Stimulated activated CD8-positive, alpha-beta memory T cell treated with anti-CD3 and anti-CD28 coated beads, Interleukin-12 subunit alpha, Interleukin-12 subunit beta, amount 100 ng/mL, for 1 hour (primary cell): ENCODE results near the gene SNRPA1.

ENCODE experiments used
- DNase-seq: peaks from one replicate; pipeline ENCODE4 v3.0.0-alpha.2; 2020; ENCODE audit warnings: low read depth

The SNRPA1 gene

DNA sequence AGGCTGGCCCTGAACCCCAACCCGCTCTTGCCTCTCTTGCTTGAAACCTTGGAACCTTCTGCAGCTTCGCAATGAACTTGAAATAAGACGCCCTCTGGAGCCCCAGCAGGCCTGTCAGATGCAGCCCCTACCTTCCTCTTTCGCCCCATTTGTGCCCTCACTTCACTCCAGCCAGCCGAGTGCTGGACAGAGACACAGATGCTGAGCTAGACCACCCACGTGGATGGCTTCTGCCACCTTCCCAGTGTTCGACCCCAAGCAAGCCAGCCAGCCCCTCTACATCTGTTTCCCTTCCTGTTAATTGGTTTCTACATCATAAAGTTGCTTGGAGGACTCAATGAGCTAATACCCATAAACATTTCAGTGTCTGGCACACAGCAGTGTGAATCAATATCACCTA, 23.8 kb upstream of the SNRPA1 start:
- DNase-seq = no peak

DNA sequence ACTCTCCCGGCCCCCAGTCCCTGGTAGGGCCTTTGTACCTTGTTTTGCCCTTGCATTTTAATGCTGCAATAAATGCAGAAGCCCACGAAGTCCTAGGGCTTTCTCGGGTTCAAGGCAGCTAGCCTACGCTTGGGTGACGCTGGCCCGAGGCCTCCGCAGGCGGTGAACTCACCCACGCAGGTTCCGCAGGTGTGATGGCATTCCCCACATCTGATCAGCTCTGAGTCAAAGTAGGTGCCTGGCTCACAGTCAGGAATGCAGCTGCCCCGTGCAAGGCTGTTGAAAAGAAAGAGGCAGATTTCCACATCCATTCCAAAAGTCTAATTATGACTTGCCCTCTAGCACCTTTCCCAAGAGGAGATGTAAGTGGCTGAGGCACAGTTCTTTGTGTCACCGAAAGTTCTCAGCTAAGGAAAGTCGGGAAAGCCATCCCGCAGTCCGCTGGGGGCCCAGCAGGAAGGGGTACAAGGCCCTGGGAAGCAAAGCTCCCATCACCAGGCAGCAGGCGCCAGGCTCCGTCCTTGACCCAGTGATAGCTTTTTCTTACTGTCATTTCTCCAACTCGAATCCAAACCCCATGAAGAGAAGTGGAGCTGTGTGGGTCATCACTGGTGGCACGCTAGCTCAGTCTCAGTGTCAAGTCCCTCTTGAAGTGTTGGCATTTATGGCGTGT, 23.2 kb upstream of the SNRPA1 start:
- no peak for DNase-seq

DNA sequence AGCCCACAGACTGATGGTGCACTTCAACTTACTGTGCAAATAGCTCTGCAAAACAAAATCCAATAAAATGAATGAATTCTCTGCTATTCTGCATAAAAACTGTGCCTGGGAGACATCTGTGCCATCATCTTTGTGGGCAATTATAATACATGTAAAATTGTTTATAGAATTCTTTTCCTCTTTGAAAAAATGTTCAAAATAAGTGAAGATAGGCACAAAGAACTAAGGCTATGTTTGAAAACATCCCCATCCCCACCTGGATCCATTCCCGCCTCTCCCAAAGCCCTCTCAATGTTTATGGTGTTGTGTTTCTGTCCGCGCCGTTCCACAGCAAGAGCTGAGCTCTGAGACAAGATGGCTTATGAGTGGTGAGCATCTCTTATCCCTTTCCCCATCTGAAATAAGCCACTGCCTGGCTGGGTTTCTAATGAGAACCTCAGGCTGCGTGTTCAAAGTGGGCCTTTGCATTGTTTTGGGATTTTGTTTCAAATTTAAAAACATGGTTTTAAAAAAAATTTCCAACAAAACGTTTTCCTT, 22.4 kb upstream of the SNRPA1 start:
- no peak for DNase-seq

DNA sequence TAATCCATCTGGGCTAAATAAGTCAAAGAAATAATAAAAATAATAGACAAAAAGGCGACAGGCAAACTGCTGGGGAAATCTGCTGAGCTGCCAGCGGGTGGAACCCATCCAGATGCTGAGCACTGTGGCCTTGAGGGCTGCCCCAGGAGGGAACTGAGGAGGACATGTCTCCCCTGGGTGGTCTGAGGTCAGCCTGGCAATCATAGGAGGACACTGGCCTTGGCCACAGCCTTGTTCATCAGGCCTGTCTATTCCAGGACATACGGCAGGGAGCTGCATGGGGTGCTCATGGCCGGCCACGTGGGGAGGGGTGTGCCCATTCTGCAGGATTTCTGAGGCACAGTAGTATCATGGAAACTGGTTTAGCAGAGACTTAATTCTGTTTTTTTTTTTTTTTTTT, 21.5 kb upstream of the SNRPA1 start:
- no peak for DNase-seq

DNA sequence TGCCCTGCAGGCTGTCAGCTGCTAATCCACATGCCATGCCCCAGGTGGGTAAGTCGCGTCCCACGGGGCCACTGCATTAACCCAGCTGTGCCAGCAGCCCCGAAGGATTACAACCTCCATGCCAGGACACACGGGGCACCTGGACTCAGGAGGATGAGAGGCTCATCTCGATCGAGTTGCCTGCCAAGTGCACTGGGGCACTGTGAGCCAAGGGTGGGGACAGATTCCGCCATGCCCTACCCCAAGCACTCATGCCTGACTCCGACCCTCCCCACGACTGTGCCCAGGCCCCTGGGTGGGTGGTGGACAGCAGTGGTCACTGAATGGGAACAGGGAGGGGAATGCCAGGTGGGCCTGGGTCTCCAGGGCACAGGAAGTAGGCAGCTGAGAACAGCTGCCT, 20.7 kb upstream of the SNRPA1 start:
- DNase-seq = no peak

DNA sequence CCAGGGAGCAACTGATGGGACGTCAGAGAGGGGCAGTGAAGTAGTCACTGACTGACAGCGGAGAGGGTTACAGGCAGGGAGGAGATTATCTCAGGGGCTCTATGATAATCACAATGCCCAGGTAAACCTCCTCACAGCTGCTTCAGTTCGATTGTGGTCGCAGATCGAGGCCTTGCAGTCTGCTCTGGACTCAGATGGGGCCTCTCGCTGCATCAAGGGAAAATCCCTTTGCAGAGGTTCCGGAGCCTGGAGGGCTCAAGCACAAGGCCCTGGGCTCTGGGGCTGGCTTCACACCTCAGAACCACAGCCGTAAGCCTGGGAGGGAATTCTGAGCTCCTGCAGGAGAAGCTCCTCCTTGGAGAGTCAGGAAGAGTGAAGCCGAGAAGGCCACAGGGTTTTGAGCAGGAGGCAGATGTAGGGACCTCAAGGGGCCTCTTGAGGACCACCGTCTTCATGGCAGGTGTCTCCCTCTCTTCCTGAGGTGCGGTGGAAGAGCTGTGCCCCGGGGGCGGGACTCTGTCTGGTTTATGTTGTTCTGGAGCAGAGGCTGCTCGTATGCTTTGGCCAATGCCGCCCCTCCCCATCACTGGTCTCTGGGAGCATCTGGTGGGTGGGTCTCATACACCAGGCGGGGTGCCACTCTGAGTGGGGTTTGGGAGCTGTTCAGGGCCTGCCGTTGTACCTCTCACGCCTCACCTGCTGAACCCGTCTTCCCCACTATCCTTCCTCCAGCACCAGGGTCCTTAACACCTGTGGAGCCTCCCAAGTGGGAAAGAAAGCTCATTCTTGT, 19.5 kb upstream of the SNRPA1 start:
- DNase-seq = no peak

DNA sequence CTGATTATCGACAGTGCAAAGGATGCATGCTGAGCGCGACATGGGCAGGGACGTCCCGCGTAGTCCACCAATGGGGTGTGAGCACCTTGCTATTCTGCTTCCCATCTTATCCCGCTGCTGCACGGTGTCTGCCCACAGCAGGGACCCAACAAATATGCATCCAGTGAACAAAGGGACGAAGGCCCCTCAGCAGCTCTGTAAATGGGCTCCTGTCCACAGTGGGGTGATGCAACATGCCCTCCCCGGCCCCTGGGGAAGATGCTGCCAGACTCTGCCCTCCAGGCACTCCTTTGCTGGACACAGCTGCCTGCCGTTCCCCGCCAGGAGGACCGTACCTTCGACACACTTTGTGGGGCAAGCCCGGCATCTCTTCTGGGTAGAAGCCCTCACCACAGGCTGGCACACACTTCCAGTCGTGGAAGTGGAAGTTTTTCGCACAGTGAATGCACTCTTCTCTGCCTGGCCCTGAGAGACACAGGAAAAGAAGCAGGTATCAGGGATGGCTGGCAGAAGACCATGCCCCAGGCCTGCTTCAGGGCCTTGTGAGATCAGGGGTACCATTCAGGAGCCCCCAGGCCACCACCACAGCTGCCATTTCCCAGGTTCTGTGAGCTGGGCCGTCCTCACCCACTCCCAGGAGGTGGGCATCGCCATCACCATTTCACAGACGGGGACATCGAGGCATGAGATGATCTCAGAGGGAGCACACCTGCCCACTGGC, 18.2 kb upstream of the SNRPA1 start:
- no peak for DNase-seq

DNA sequence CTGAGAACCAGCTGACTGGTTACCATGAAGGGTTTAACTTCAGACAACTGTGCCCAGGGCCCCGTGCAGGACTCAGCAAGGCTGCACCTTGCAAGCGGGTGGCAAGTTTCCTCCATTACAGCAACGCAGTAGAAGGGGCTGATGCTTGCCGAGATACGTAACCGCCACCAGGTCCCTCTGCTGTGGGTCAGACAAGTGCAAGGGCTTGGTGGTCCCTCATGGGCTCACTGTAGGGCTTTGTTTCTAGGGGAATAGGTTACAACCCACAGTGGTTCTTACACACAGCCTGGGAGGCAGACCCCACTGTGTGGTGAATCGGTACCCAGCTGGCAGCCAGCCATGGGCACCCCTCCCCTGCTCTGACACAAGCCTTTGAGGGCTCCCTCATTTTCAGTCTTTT, 15.5 kb upstream of the SNRPA1 start:
- no peak for DNase-seq

DNA sequence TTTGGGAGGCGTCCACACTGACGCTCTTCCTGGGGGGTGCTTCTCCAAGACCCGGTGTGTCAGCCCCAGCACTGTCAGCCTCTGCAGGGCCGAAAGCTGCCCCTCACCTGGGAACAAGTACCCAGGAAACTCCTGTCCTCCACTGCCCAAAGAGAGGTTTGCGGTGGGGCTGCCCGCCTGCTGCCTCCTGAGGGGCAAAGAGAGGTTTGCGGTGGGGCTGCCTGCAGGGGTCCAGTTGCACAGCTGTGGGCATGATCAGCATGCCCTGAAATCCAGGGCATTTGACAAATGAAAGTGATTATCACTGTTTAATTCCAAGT, 15.1 kb upstream of the SNRPA1 start:
- no peak for DNase-seq

DNA sequence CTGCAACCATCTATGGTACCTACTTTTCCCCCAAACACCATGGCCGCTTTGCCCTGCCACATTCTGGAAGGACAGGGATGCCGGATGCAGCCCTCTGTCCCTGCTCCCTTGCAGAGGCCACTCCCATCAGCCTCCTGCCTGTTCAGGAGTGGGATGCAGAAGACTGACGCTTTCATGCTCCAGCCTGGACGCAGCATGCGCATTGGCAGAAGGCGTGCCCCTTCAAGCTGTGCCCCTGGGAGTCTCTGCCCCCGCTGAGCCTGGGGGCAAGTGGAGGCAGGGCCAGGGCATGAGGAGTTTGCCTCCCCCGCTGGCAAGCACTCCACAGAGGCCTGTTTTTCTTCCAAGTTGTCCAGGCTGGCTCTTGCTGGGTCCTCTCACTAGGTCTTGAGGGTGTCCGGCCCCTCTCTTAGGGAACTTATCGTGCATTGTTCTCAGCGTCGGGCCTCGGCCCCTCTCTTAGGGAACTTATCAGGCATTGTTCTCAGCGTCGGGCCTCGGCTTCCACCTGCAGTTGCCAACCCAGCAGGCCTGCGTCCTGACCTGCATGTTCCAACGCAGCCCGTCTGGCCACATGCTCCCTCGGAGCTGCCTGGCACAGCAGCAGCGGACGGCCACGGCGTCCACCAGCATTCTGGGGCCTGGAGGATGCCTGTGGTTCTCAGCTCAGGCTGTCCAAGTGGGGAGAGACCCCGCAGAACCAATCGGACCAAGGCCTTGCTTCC, 14.6 kb upstream of the SNRPA1 start:
- DNase-seq = no peak

DNA sequence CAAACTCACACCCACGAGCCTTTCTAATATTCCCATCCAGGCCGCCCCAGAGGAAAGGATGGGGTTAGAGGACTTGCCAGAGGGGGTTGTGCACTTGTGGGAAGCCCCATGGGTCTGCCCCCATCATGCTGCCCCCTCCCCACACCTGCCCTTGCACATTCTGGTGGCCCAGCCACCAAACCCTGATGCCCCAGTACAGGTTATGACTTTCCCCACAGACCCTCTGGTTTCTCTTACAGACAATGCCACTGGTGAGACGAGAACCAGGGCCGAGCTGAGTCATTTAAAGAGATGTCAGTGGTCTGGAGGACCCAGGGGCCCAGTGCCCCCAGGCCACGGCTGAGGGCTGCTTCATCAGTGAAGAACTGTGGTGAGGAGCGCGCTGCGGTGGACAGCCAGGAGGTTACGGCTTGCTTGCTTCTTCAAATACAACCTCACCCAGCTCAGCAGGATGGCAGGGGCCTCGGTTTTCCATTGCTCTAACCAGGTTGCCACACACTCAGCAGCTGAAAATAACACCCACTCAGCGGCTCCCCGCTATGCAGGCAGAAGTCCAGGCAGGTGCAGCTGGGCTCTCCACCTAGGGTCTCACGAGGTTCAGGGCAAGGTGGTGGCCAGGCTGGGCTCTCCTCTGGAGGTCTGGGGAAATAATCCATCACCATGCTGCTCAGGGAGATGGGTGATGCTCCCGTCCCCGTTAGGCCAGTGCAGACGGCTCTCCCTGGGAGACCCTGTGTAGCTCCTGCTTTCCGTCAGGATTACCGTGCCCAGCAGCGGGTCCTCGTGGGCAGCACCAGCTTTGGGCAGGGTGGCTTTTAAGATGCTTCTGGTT, 13.8 kb upstream of the SNRPA1 start:
- DNase-seq = no peak

DNA sequence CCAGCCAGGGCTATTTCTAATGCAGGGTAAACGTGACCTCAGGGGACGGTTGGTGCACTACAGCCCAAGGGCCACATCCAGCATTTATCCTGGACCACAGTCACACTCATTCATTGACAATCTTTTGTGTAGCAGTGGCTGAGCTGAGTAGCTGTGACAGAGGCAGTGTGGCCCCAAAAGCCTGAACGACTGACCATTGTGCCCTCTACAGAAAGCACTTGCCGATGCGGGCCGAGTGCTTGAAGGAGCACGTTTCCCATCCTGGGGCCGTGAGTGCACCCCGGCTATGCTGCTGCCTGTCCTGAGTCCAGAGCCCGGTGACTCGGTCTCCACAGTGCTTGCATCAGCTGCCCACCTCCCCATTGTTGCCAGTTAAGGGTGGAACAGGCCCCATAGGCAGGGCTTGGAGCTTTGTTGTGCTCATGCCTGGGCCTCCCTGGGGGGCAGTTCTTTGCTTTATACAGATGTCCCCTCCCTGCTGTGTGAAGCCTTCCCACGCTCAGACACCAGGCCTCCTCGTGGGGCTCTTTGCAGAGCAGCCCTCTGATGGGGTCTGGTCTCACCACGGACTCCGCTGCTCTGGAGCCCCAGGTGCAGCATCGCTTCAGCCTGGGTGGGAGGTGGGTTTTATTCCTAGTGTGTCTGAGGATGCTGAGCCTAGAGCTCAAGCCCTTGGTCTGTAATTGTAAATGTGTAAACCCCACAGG, 13.0 kb upstream of the SNRPA1 start:
- no peak for DNase-seq

DNA sequence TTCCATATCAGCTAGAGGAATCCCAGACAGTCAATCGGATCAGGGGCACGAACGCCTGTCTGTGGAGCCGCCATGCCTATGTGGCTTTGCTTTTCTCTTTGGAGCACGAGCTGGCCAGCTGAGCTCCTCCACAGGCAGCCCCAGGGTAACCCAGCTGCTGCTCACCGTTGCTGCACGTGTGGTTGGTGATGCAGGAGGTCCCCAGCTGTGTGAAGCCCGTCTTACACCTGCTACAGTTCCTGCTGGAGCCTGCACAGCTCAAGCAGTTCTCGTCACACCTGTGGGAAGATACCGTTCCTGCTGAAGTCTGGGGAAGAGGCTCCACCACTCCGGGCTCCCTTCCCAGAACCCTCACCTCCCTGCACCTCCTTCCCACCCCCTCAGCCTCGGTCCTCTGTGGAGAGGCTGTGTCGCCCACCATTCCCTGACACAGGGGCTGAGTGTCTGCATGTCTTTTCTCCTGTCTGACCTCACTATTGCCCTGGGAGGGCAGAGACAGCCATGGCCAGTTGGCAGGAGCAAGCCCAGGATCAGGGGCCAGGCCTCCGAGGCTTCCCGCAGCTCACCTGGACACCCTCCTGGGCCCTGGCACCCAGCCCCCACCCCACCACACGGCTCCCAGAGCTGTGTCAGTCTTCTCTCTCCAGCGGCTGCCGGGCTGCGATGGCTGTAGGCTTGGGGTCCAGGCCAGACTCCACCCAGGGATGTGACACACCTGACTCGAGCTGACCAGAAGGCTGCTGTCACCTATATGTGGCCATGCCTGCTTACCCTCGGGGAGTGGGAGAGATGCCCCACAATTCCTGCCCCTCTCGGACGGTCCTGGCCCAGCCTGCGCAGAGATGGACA, 12.2 kb upstream of the SNRPA1 start:
- DNase-seq = no peak

DNA sequence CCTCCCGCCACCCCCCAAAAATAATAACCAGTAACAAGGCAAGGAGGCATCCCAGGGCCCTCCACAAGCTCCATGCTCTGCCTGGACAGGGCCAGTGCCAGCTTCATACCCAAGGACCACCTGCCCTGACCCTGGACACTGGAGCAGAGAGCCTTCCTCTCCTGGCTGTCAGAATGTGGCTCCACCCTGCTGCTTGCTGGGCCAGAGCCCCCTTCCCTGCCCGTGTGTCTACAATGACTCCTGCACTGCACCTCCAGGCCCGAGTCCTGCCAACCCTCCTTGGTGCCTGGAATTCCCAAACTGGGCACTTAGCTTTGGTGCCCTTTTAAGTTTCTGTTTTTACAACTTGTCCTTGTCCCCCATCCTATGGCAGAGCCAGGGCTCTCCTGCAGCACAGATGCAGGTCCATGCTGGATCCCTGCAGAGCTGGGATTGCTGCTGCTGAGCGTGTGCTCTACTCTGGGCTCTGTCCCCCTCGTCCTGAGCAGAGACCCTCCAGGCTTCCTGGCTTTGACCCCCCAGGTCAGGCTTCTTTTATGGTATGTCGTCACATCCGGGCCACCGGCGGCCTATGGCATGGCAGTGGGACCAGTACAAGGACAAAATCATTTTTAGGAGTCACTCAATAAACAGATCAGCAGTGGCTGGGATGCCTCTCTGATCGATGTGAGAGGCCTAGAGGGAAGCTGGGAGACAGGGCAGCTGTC, 11.4 kb upstream of the SNRPA1 start:
- no peak for DNase-seq

DNA sequence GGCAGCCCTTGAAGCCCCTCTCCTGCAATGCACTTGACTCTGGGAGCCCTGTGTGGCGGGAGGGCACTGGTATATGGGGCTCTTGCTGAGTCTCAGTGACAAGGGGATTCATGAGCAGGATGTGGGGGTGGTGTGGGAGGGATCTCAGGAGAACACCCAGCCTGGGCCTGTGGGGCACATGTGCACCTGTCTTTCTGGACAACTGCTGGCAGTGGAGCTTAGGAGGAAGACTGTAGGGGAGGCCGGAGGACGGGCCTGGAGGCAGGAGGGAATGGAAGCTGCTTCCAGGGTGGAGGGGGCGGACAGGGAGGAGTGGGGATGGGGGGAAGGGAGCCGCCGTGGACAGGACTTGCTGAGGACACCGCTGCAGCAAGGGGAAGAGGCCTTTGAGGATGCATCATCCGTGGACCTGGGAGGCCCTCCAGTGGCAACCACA, 10.8 kb upstream of the SNRPA1 start:
- DNase-seq = no peak

DNA sequence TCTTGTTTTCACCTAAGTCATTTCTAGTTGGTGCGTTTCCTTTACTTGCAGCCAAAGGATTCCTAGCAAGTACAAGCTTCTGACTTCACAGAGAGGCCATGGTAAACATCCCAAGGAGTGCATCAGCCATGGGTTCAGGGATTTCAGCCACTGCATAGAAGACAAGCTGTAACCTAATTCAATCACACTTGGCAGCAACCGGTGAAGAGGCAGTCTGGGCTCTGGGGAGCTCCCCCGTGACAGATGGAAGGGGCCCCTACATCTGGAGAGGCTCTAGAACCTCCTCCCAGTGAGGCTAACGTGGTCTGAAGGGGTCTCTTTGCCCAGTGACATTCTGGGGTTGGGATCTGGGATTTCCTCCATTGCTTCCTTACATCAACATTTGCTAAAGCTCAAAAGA, 8.4 kb upstream of the SNRPA1 start:
- DNase-seq = no peak

DNA sequence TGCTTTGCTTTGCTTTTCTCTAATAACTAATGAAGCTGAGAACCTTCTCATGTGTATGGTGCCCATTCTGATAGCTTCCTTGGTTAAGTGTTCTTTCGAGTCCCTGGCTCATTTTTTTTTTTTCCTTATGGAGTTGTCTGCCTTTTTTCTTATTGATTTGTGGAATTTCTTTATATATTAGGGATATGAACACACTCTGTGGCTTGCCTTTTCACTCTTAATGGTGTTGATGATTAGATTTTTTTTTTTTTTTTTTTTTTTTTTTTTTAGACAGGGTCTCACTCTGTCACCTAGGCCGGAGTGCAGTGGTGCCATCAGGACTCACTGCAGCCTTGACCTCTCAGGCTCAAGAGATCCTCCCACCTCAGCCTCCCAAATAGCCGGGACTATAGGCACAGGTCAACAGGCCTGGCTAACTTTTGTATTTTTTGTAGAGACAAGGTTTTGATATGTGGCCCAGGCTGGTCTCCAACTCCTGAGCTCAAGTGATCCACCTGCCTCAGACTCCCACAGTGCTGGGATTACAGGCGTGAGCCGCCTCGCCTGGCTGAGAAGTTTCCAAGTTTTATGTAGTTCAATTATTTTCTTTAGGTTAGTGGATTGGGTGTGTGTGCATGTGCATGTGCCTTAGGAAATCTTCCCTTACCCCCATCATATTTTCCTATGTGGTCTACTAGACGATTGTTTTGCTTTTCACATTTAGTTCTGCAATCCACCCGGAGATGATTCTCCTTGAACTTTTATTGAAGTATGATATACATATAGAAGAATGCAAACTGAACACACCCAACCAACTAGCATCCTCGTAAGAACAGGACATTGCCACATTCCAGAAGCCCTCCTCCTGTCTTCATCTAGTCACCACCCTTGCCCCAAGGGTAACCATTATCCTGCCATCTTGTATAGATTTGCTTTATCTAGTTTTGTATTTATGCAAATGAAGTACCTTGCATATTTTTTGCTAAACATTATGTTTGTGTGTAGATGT, 1.7 kb upstream of the SNRPA1 start:
- no peak for DNase-seq

DNA sequence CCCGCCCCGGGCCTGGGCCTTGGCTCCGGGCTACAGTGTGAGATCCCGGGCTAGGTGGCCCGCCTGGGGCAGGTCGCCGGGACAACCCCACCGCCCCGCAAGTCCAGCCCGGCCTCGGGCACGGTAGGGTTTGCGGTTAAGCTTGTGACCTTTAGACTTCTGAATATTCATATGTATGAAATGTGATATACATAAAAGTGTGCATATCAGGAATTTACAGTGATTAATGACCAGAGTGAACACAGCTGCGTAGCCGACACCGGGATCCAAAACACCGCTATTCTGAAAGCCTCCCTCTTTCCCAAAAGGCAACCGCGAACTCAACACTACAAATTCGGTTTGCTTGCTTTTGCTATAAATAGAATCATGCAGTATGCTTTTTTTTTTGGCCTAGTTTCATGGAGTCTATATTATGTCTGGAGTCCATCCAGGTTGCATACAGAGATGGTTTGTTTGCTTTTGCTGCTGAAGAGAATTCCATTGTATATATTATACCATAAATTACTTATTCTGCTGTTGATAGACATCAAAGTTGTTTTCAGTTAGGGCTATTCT, 636 bp upstream of the SNRPA1 start:
- no peak for DNase-seq
